Islet of Langerhans (tissue), 1 donor: ENCODE measurements around the gene HOXC11.

Source experiments
- FAIRE-seq: peaks from one replicate; lab custom pipeline; 2011; peaks lifted over from hg19 to GRCh38; lab: Jason Lieb, UNC

The HOXC11 gene

DNA sequence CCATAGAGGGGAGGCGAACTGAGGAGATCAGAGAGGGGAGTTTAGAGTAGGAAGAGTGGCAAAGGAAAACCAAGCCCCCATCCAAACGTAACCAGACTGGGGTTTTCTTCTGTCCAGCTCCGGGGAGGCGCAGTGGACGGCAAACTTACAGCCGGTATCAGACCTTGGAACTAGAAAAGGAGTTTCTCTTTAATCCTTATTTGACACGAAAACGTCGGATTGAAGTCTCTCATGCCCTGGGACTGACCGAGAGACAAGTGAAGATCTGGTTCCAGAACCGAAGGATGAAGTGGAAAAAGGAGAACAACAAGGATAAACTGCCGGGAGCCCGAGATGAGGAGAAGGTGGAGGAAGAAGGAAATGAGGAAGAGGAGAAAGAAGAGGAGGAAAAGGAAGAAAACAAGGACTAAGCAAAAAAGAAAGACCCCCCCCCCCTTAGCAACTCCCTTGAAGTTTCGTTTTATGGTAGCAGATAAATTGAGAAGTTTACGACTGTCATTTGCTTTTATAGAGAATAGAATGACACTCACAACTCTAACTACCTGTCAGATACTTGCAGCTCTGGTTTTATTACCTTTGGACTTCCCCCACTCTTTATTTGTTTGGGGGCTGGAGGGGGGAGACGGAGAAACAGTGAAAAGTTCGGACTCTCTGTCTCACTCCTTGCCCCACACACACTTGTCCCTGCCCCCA is 38.2 kb downstream of the HOXC11 start:
- no peak for FAIRE-seq

DNA sequence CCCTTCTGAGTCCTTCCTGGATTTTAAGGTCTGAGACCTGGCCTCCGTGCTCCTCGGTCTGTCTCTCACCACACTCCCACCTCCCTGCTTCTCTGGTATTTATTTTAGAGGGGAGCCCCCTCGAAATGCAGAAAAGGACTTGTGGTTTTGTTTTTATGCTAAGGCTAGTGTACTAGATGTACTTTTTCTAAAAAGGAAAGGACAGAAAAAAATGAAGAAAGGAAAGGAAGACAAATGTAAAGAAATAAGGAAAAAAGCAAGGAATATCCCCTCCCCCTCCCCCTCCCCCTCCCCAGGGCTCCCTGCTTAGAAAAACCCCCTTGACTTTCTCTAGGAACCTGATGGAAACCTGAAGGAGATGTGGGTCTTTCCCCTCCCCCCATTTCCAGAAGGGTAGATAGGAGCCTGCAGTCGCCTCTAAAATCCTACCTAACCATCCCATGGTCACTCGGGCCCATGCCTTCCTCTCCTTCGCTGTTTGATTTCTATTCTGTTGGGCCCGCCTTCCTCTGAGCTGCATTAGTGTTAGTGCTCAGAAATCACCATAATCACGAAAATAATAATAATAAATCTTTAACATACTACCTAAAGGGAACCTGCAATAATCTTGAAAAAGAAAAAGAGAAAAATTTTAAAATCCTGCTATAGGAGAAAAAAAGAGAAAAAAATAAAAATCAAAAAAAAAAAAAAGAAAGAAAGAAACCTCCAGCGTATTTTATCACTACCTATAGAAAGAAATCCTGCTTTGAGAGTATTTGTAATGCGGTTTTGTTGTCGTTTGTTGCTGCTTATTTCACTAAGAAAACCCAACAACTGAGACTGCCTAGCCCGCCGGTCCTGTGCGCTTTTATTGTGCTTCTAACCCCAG is 39.0 kb downstream of the HOXC11 start:
- no peak for FAIRE-seq

DNA sequence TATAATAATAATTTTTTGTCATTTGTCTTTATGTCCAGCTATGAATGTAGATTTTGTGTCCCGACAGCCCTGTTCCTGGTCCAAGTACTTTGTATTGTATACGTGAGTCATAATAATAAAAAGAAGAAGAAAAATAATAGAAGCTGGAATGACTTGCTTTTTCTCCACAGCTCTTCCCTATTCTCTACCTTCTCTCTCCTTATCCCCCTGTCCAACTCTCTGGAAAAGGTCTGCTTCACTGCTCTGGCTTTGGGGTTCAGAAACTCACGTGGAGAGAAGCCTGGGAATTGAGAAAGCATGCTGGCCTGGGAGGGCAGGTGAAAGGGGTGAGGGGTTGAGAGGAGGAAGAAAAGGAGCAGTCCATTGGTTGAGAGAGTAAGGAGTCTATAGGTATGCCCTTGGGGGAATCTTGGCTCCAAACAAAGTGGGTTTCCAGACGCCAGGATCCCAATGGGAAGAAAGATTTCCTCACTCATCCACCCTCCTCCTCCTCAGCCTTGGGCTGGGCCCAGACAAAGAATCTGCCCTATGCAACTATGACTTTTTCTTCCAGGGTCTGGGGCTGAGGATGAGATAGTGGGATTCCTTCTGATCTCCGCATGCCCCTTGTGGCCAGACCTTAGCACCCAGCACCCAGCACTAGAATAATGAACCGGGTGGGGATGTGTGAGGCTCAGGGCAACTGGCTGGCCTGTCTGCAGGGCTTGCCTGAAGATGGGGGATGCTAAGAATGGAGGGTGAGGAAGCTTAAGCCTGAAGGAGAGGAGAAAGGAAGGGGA is 39.9 kb downstream of the HOXC11 start:
- FAIRE-seq: no peak

DNA sequence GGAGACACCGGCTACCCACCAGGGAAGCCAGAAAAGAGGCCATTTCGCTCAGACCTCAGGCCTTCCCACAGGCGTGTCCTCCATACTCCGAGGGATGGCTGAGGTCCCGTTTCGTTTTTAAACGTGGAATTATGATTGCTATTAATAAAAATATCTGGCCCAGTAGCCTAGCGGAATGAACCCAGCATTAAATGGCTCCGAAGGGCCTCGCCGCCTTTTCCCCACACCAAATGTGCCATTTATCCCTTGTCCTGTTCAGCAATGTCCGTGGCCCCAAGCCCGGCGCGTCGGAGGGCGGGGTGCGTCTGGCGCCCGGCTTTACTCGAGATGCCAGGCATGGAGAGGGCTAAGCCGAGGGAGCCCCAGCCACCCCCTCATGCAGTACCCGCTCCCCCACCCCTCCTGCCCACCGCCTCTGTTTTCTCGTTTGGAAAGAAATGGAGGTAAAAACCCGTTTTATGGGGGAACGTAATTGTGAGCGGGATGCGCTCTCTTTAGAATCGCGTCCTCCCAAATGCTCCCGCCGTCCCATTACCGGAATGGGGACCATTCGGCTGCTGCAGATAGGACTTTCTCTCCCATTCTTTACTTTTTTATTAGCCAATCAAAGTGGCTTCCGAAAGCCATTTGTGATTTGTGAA is 41.6 kb downstream of the HOXC11 start:
- no peak for FAIRE-seq

DNA sequence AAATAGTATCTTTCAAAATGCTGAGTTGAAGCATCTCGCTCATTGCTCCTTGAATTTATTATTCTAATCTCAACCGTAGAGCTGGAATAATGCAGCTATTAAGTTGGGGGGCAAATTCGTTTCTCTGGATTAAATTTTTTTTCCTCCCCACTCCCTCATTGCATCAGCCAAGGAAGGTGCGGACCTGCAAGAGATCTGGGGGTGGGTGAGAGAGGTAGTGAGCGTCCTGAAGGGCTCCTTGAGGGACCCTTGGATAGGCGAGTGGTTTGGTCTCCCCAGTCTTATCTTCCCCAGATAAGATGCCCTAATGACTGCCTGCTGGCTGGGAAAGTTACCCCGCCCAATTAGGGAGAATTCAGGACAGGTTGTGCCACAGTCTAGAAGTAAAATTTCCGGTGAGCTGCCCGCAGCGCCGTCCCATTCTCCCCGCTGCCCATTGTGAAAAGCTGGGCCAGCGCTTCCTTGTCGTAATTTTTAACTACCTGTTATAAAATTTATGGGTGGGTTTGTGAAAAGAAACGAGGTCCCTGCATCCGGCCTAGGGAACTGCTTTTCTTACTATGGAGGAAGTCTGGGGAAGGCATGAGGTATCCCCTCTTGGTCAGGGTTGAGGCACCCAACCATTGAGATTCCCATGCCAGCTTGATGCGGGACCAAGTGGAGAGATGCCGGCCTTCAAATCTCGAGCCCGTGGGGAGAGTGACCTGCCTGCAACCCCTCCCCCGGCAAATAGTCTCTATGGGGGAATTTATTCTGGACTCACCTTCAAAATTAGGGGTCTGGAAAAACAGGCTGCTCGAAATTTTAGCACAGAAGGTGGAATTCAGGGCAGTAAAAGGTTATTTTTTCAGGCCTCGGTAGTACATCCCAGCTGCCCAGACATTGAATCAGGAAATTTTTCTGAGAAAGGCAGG is 42.3 kb downstream of the HOXC11 start:
- FAIRE-seq: no peak

DNA sequence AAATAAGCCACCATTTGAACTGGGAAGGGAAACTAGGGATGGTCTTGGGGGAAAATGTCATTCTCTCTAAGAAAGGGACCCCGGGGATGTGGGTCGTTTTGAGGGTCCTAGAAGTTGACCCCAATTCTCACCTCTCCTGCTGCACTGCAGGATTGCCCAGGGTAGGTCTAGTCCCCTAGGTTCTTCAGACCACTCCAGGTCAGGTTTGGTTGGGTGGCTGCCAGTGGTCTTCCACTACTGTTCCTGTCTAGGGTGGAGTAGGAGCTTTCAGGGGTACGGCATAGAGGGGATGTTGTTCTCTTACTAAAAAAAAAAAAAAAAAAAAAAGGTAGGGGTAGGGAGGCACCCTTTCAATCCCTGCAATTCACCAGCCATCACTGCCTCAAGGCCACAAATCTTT is 43.1 kb downstream of the HOXC11 start:
- FAIRE-seq: no peak

DNA sequence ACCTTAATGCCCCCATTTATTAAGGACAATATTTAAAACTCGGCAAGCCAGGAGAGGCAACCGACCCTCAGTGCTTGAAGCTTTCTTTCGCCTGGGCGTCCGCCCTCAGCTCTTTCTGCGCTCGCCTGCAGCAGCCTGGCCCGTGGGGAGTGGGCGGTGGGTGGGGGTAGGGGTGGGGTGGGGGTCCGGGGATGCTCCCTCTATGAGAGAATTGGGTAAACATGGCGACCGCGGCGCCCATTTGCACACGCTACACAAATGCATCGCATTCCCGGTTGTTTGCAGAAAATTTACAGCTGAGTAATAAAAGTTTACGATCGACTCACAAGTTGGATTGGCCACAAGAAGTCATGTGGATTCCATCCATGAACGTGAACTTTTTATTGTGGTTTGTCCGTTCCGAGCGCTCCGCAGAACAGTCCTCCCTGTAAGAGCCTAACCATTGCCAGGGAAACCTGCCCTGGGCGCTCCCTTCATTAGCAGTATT is 43.6 kb downstream of the HOXC11 start:
- FAIRE-seq: no peak

DNA sequence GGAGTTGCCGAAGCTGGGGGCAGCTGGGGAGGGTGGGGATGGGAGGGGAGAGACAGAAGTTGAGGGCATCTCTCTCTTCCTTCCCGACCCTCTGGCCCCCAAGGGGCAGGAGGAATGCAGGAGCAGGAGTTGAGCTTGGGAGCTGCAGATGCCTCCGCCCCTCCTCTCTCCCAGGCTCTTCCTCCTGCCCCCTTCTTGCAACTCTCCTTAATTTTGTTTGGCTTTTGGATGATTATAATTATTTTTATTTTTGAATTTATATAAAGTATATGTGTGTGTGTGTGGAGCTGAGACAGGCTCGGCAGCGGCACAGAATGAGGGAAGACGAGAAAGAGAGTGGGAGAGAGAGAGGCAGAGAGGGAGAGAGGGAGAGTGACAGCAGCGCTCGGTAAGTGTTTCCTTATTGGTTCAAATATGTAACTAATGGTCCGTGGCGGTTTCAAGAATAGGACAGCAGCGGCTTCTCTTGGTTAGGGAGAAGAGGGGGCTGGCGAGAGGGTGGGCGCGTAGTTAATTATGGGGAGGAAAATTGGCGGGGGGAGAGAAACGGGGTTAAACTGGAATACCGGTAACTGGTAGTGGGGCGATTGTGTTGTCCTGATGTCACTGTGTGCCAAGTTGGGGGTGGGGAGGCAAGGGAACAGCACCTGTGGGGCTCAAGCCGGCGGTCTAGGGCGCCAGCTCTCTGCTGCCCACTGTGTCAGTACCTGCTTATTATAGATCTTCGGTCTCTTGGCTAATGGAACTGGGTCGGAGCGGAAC is 44.3 kb downstream of the HOXC11 start:
- FAIRE-seq: no peak

DNA sequence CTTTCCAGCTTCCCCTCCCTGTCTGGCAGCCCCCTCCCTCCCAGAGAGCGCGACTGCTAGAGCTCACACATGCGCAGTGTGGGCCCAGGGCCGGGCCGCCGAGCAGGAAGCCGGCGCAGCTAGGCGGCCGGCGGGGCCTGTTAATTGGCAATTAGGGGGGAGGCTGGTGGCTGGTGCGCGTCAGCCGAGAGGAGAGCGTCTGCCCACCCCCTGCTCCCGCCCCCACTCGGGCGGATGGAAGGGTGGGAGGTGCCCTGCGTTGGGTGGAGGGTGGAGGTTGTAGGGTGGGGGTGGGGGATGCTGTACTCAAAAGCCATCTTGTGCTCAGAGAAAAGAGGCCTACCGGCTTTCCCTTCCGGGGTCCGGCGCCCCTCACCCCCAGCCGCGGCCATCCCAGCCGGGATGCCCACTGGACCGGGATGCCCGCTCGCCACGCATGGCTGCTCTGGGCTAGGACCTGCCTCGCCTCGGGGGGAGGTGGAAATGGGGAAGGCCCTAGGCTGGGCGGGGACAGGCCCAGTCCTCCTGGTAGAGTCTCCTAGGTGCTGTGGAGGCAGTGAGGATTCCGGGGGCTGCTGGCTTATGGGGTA is 45.0 kb downstream of the HOXC11 start:
- FAIRE-seq: no peak

DNA sequence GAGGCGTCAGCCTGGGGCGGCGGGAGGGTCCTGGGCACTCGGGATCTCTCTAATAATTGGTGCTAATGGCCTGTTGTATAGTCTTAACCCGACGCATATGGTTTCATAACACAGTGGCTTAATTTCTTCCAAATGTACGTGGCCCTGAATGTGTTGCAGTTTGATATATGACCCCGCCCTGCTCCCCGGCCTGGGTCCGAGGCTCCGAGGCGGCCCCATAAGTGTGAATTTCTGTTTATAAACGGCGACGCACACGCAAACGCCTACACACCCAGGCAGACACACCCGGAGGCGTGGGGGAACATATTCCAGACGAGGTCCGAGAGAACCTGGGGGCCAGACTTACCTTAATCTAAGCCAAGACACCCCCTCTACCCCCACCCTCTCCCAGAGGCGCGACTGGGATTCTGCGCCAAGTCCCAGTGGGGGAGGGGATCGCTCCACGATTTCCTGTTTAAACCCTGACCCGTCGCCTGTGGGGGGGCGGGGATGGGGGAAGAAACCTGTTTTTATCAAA is 45.6 kb downstream of the HOXC11 start:
- no peak for FAIRE-seq

DNA sequence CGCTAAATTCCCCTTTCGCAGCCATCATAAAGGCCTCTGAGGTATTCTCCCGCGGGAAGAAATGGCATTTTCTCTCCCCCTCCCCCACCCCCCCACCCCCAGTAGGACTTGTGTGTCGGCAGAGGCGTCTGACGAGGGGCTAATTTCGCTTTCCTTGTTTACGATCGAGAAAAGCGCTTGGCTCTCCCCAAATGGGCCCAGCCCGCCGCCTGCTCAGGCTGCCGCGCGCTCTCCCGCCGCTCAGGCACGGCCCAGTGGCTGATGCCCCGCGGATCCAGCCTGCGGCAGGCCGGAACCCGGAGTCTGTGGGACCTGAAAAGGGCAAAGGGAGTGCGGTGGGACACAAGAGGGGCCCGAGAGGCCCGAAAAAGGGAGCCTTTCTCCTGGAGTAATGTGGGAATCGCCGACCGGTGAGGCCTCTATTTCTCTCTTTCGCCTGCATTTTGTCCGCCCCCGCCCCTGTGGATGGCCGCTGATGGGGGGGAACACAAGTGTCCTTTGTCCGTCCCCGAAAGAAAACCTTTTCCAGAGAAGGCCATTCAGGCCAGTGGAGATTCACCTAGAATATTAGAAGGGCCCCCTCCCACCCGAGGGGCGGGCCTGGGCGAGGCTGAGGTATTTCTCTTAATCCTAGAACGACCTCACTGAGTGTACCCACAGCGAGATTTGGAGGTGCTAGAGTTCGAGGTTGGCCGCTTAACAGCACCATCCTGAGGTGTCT is 46.3 kb downstream of the HOXC11 start:
- FAIRE-seq: no peak

DNA sequence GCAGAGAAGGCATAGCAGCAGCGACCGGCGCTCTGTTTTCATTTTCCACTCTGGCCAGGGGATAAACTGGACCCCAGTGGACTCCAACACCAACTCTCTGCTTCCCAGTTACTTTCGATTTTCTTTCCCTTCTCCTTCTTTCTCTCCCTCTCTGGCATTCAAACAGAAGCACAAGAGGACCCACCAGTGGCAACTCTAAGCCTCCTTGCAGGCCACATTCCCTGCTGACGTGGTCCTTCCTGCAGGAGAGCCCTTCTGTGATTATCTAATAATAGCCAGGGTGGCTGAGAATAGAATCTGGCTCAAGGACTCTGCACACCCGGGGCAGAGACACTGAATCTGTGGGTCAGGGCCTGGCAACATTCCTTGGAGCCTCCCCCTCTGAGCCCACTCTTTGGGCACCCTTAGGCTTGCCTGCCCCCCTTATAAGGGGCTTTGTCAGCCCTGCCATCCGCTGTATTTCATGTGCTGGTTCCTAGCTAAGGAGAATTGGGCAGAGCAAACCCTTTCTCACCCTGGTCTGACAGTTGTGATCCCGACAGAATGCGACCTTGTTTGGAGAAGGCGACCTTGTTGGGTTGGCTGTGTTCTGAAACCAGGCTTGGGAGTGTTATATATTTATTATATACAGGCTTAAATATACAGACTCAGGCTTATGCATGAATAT is 47.1 kb downstream of the HOXC11 start:
- FAIRE-seq: no peak

DNA sequence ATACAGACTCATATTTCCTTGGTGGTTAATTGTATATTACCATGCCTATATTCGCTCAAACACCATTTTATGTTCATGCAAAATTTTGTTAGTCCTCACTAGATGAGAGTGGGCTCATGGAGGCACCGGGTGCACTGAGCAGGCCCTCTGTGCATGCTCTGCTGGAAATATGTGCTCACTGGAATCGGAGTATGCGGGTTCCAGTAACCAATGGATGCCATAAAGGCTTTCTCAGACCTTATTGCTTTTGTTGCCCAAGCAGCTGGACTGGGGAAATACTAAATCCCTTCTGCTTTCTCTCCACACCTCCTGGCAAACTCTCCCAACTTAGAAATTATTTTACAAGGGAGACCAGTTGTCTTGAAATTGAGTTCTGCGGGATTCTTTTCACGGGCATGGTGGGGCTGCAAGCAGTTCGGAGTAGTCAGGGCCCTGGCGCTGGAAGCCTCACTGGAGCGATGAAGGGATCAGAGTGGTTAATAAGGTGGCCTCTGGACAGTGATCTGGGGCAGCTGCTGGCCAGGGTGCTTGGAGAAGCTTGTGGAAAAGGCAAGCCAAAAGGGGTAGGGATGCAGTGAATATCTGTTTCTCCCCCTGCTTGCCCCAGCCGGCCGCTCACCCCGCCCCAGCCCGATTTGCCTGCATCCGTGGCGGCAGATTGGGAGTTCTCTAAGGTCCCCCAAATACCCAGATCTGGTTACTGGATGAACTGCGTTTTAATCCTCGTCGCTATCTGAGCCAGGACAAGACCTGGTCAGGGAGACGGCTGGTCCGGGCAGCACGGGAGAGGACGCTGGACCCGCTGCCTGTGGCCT is 47.9 kb downstream of the HOXC11 start:
- FAIRE-seq: no peak

DNA sequence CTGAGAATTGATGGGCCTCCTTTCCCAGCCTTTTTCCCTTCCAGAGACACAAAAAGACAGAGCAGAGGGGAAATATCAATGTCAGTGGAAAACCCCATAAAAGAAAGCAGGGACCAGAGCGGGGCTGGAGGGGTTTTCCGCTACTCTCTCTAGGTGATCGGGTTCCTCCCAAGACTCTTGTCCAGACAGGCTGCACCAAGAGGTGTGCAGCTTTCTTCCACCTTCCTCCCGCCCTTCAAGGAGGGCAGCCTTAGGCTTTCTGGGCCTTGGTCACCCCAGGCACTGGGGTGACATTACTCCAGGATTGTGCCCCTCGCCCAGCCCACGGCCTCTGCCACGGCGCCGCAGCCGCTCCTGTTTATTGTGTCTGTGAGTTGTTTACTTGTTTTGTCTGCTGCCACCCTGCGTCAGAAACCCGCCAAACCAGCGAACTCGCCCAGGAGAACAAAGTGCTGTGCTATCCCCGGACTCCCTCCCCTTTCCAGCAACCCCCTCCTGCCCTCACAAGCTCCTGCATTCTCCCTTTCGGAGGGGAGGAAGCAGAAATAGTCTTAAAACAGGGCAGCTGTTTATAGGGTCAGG is 48.6 kb downstream of the HOXC11 start:
- no peak for FAIRE-seq

DNA sequence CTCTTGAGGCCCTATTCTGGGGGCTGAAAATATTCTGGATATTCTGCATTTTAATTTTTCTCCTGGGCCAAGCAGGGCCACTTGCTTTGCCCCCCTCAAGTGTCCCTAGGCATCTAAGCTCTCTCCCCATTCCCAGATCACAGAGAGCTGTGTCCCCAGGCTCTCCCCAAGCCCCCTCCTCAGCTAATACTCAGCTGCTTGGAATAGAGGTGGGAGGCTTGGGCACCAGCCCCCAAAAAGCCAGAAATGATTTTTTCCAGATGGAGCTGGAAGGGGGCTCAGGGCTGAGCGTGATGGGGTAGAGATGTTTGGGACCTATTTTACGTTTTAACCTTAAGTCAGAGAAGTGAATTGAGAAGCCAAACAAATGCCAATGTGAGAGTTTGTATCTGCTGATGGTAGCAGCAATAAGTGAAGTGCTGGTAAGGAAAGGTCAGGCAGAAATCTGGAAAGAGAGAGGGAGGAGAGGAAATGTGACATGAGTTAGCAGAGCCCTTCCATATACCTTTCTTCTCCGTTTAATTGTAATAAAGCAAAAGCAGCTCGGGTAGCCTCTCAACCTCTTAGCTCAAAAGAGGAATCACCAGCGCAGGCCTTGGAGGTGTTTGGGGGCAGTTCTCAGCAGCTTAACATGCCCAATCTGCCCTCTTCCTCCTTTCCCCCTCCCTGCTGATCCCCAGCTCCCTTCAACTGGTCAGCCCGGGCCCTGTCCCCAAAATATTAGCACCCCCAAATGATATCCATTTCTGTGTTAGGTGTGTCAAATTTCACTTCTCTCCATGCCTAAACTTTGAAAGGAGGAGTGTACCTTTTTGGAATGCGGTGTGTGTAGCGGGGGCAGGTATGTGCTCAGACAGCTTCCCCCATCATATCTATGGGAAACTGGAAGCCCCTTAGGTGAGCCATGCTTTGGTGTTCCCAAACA is 50.3 kb downstream of the HOXC11 start:
- FAIRE-seq: no peak

DNA sequence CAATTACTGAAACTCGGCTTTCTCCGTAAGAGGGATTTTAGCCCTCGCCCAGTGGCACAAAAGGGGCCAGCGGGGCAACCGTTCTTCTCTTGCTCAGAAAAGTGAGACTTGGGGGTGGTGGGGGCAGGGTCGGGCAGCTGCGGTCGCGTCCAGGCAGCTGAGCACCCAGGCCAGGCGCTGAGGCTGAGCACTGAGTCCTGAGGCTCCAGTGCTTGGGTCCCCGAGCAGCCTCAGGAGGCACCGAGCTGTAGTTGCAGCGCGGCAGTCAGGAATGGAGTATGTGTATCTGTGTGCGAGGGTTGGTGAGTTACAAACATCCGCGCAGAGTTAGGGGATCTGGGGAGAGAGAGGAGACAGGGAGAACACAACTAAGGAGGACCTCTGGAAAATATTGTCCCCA is 51.2 kb downstream of the HOXC11 start:
- no peak for FAIRE-seq
